T-cell (primary cell): ENCODE measurements around the gene UQCR10. TPM values are rescaled to one million over a fixed set of nuclear protein-coding genes. Genes with fewer than 3 reads are reported as not detected.

Source experiments
- ATAC-seq, 4 experiments: fragments of 200-7000 bp in 3 of 4; fragments of 150-1000 bp in 1 of 4; cut with Tn5 transposase; replicated peaks in 1 of 4; 1 replicate in 3 of 4; 2 replicates in 1 of 4; pipeline ENCODE4 v1.10.0; 2021; ENCODE audit warnings: moderate library complexity in 3 of 4, mild to moderate bottlenecking in 2 of 4, moderate number of reproducible peaks in 1 of 4
- CTCF ChIA-PET, 2 donors: fragments of 300-600 bp; sonication (Branson Sonifier 250); formaldehyde crosslinking; loops; one replicate each; lab custom pipeline; 2022; ENCODE audit warnings: antibody characterized with exemption in 2 of 2; lab: Charles Lee
- POLR2A ChIA-PET, 2 donors: fragments of 300-600 bp; sonication (Branson Sonifier 250); formaldehyde crosslinking; loops; one replicate each; lab custom pipeline; 2022; ENCODE audit warnings: antibody characterized with exemption in 2 of 2; lab: Charles Lee
- DNase-seq, 35 experiments: peaks; one replicate each; pipeline versions ENCODE4 v3.0.0 to v3.0.0-alpha.2; 2013 to 2023
- H3K27ac ChIP-seq: one replicate; pipeline ENCODE4 v1.5.1; 2013; ENCODE audit warnings: low read length
- H3K27me3 ChIP-seq, 2 experiments: replicated peaks in 1 of 2; 1 replicate in 1 of 2; 2 replicates in 1 of 2; pipeline versions ENCODE4 v1.6.1 to v1.7.0; 2013; ENCODE audit warnings: low read length in 1 of 2, mixed read lengths in 1 of 2; ENCODE audit not compliant: control insufficient read depth in 2 of 2, insufficient read depth in 2 of 2; ENCODE audit errors: extremely low read depth in 1 of 2
- H3K36me3 ChIP-seq, 2 donors: 1 replicate in 1 of 2; 2 replicates in 1 of 2; pipeline versions ENCODE4 v1.6.1 to v1.7.0; 2013; ENCODE audit warnings: low read length in 1 of 2; ENCODE audit not compliant: control insufficient read depth in 2 of 2, insufficient read depth in 1 of 2; ENCODE audit errors: extremely low read depth in 1 of 2
- H3K4me1 ChIP-seq, 2 experiments: 1 replicate in 1 of 2; 2 replicates in 1 of 2; pipeline versions ENCODE4 v1.6.1 to v1.7.0; 2013; ENCODE audit warnings: low read length in 2 of 2, mixed read lengths in 1 of 2; ENCODE audit not compliant: insufficient read depth in 2 of 2, control insufficient read depth in 1 of 2; ENCODE audit errors: extremely low read depth in 1 of 2
- H3K4me3 ChIP-seq, 2 donors: 1 replicate in 1 of 2; 2 replicates in 1 of 2; pipeline versions ENCODE4 v1.5.1 to v1.7.0; 2013; ENCODE audit warnings: mild to moderate bottlenecking in 2 of 2, low read length in 1 of 2, moderate library complexity in 1 of 2; ENCODE audit not compliant: control insufficient read depth in 1 of 2; ENCODE audit errors: extremely low read depth in 1 of 2
- H3K9me3 ChIP-seq: 2 replicates; pipeline ENCODE4 v1.7.0; 2013
- H3K27ac Mint-ChIP-seq, 2 donors: one replicate each; pipeline ENCODE4 v1.8.0; 2020 to 2021; ENCODE audit warnings: mild to moderate bottlenecking in 2 of 2, mixed read lengths in 2 of 2
- H3K27me3 Mint-ChIP-seq, 2 donors: one replicate each; pipeline ENCODE4 v1.8.0; 2021 to 2022; ENCODE audit warnings: mixed read lengths in 2 of 2
- H3K36me3 Mint-ChIP-seq: one replicate; pipeline ENCODE4 v1.8.0; 2021; ENCODE audit warnings: mixed read lengths
- H3K4me1 Mint-ChIP-seq, 3 donors: one replicate each; pipeline ENCODE4 v1.8.0; 2020 to 2022; ENCODE audit warnings: mixed read lengths in 3 of 3, mild to moderate bottlenecking in 1 of 3
- H3K4me3 Mint-ChIP-seq, 3 donors: one replicate each; pipeline ENCODE4 v1.8.0; 2020 to 2022; ENCODE audit warnings: mild to moderate bottlenecking in 3 of 3, mixed read lengths in 3 of 3, moderate library complexity in 3 of 3
- H3K9me3 Mint-ChIP-seq, 3 donors: one replicate each; pipeline ENCODE4 v1.8.0; 2020 to 2022; ENCODE audit warnings: mixed read lengths in 3 of 3
- WGBS: methylation state at CpG from one replicate; pipeline ENCODE4 v1.1.5; 2013; ENCODE audit warnings: missing lambda C conversion rate; ENCODE audit not compliant: insufficient coverage; 5-methylcytosine and 5-hydroxymethylcytosine counted together
- total RNA-seq, 35 experiments: library from RNA in 6 of 35; stranded (reverse) in 6 of 35; fragments of 120-200 nt in 1 of 35; gene quantifications; one replicate each; pipeline versions ENCODE4 v1.2.1 to v1.2.4 and lab custom pipeline; 2013 to 2026

UQCR10 gene
- total RNA-seq, 5 donors from 2014 or later (not counting 1 experiment from before 2014, with no cell fraction given) = 36.6 to 56.2 (median 48.4) TPM

DNA sequence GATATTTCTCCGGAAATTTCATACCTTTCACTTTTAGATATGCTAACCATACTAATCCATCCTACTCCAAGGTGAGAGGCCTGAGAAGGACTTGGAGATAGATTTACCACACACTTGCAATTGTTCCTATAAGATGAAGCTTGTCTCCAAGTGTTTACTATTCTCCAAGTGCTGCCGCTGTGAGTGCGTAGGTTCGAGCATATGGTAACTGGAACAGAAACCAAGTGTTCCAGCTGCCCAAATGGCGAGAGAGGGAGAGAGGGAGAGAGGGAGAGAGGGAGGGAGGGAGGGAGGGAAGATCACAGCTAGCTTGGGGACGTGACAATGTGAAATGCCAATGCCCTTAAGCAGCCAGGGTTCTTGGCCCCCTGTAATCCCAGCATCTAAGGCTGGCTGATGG, 49.4 kb downstream of the UQCR10 start:
- H3K9me3 ChIP-seq = no peaks in the 10 kb centered on the region
- H3K36me3 Mint-ChIP-seq = peaks cover 73% of the 10 kb centered on the region
- DNase-seq (no peak), ATAC-seq (no peak)
- H3K36me3 ChIP-seq = peaks cover 36 to 87% of the 10 kb centered on the region in 2 donors
- 100% methylated on average over 5 of the region's 6 CpGs for WGBS
- H3K27ac Mint-ChIP-seq = no peak overlapping the region
- no peaks in the 10 kb centered on the region for H3K4me1 ChIP-seq
- H3K27ac ChIP-seq = no peak overlapping the region
- CTCF ChIA-PET = no interaction called here
- no peaks in the 10 kb centered on the region for H3K27me3 Mint-ChIP-seq
- H3K4me3 ChIP-seq = no peak overlapping the region
- no peak overlapping the region for H3K4me3 Mint-ChIP-seq
- H3K9me3 Mint-ChIP-seq = no peaks in the 10 kb centered on the region
- H3K4me1 Mint-ChIP-seq = peaks cover 0 to 4% (median 0%) of the 10 kb centered on the region in 3 donors
- H3K27me3 ChIP-seq = no peaks in the 10 kb centered on the region
- POLR2A ChIA-PET = no interaction called here

DNA sequence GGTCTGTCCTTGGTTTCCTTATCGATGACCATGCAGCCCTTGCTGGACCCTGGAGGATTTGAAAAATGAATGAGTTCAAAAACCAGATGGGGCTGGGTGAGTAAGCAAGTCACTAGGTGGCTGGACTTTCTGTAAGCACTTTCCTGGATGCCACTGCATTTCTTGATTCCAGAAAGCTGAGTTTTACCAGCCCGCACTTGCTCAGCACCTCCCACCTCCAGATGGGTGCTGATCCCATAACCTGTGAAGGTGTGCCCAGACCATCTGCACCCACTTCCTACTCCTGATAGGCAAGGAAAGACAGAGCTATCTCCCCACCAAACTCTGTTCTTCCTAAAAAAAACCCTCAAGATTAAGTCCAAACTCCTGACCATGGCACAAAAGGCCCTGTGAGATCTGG, 49.8 kb downstream of the UQCR10 start:
- CTCF ChIA-PET = interaction anchor here in 1 of 2 donors (0.6 kb wide), 1 partner anchor 188 kb away, joined by 8 read pairs; no protein-coding TSS in a partner anchor

DNA sequence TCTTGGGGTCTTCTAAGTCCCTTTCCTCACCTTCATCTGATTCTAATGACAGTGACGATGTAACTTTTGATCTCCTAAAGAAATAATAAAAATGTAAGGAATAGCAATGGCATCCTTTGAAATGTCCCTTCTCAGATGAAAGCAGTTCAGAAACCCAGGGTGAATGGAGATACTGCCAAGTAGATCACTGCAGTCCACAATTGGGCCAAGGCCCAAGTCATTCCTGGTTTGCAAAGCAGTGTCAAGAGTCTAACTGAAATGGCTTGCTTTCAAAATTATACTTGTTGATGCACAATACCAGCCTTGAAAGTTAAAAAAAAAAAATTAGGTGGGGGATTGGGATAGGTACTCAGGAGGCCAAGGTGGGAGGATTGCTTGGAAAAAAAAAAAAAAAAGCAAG, 50.6 kb downstream of the UQCR10 start:
- H3K4me3 ChIP-seq = no peak overlapping the region
- H3K4me1 ChIP-seq = no peaks in the 10 kb centered on the region
- H3K27ac ChIP-seq = no peak overlapping the region
- Mint-ChIP-seq H3K9me3 (no peaks in the 10 kb centered on the region), H3K36me3 (peaks cover 68% of the 10 kb centered on the region), H3K4me1 (peaks cover 0 to 4% (median 0%) of the 10 kb centered on the region in 3 donors), H3K4me3 (no peak overlapping the region), H3K27ac (no peak overlapping the region), H3K27me3 (no peaks in the 10 kb centered on the region)
- H3K36me3 ChIP-seq = peaks cover 36 to 91% of the 10 kb centered on the region in 2 donors
- H3K9me3 ChIP-seq = no peaks in the 10 kb centered on the region
- WGBS = no CpG with 5 or more reads among the region's 1 CpG
- CTCF ChIA-PET = interaction anchor here in 1 of 2 donors (0.6 kb wide), 1 partner anchor 189 kb away, joined by 8 read pairs; no protein-coding TSS in a partner anchor
- ATAC-seq = no peak
- H3K27me3 ChIP-seq = no peaks in the 10 kb centered on the region
- POLR2A ChIA-PET = no interaction called here
- DNase-seq = no peak

More for the DNA sequence above, 49.8 kb downstream of the UQCR10 start:
- Mint-ChIP-seq H3K4me3 (no peak overlapping the region), H3K4me1 (peaks cover 0 to 4% (median 0%) of the 10 kb centered on the region in 3 donors), H3K36me3 (peaks cover 71% of the 10 kb centered on the region), H3K27me3 (no peaks in the 10 kb centered on the region), H3K27ac (no peak overlapping the region), H3K9me3 (no peaks in the 10 kb centered on the region)
- no peak overlapping the region for H3K27ac ChIP-seq
- POLR2A ChIA-PET = no interaction called here
- no peaks in the 10 kb centered on the region for H3K27me3 ChIP-seq
- no peak for DNase-seq
- H3K36me3 ChIP-seq = peaks cover 36 to 90% of the 10 kb centered on the region in 2 donors
- no peaks in the 10 kb centered on the region for H3K4me1 ChIP-seq
- H3K9me3 ChIP-seq = no peaks in the 10 kb centered on the region
- 100% methylated on average over 1 of the region's 2 CpGs for WGBS
- no peak overlapping the region for H3K4me3 ChIP-seq
- no peak for ATAC-seq

DNA sequence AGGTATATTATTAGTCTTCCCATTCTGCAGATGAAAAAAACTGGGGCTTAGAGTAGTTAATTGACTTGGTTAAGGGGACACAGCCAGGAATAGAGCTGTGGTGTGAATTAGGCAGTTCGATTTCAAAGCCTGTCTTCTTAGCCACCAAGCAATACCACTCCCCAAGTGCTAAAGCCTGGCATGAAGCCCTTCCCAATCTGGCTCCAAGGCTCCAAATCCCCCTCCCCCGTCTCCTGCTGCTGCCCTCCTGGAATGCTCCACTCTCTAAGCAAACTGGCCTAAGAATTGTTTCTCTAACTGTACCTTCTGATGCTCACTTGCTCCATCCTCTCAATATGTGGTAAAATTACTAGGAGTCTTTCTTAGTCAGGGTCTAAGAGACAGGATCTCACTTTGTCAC, 52.3 kb downstream of the UQCR10 start:
- POLR2A ChIA-PET = no interaction called here

More for the DNA sequence above, 52.3 kb downstream of the UQCR10 start:
- Mint-ChIP-seq H3K36me3 (peaks cover 61% of the 10 kb centered on the region), H3K27ac (no peak overlapping the region), H3K4me3 (no peak overlapping the region), H3K27me3 (no peaks in the 10 kb centered on the region), H3K9me3 (no peaks in the 10 kb centered on the region), H3K4me1 (peaks cover 0 to 4% (median 0%) of the 10 kb centered on the region in 3 donors)
- Histone ChIP-seq H3K36me3 (peaks cover 31 to 85% of the 10 kb centered on the region in 2 donors), H3K9me3 (no peaks in the 10 kb centered on the region), H3K27ac (no peak overlapping the region), H3K27me3 (no peaks in the 10 kb centered on the region), H3K4me1 (no peaks in the 10 kb centered on the region), H3K4me3 (no peak overlapping the region)
- WGBS = no CpG with 5 or more reads among the region's 2 CpGs
- DNase-seq (no peak), ATAC-seq (no peak)
- CTCF ChIA-PET = no interaction called here

Other genes with a start within 250 kb of the UQCR10 start
- gene THOC5, start 213.6 kb upstream of the UQCR10 start, total RNA-seq = 10 to 100 TPM; 36.9 to 55.4 (median 48.5) TPM
- 10 to 100 TPM; 28.2 to 38.3 (median 32.8) TPM for gene NIPSNAP1, start 186.3 kb upstream of the UQCR10 start, total RNA-seq
- gene NF2, start 163.7 kb upstream of the UQCR10 start, total RNA-seq = 10 to 100 TPM; 26.1 to 33.4 (median 31.9) TPM
- under 1 TPM; 0.07 to 0.56 (median 0.09) TPM for gene CABP7, start 47.4 kb upstream of the UQCR10 start, total RNA-seq
- 10 to 100 TPM; 11.2 to 23.1 (median 21.1) TPM for gene ZMAT5, start 362 bp upstream of the UQCR10 start, total RNA-seq
- 10 to 100 TPM; 80.1 to 94.2 (median 85.7) TPM for gene ASCC2, start 70.9 kb downstream of the UQCR10 start, total RNA-seq
- 10 to 100 TPM; 49.2 to 62.7 (median 57.1) TPM for gene MTMR3, start 115.8 kb downstream of the UQCR10 start, total RNA-seq